HCT116 (cell line): ENCODE measurements around the gene GRB2. TPM values are rescaled to one million over a fixed set of nuclear protein-coding genes. Genes with fewer than 3 reads are reported as not detected.

Source experiments
- ATAC-seq: fragments of 200-7000 bp; cut with Tn5 transposase; 2 replicates; pipeline ENCODE4 v1.9.1; 2020; ENCODE audit warnings: mild to moderate bottlenecking, moderate library complexity
- BruUV-seq: library from RNA; stranded (reverse); fragments of 400-500 nt; replicated peaks from 2 replicates; lab custom pipeline; 2021; lab: Mats Ljungman, UMichigan
- CTCF ChIA-PET: fragments of 300-600 bp; sonication (Branson Sonifier 250); formaldehyde crosslinking; loops from one replicate; lab custom pipeline; 2021; ENCODE audit warnings: antibody characterized with exemption; lab: Charles Lee
- POLR2A ChIA-PET: fragments of 300-600, 350-600 bp; sonication (Branson Sonifier 250); formaldehyde crosslinking; loops from one replicate; lab custom pipeline; 2021; ENCODE audit warnings: antibody characterized with exemption; lab: Charles Lee
- RAD21 ChIA-PET, 2 experiments: fragments of 300-600 bp; sonication (Branson Sonifier 250); formaldehyde crosslinking; loops; one replicate each; lab custom pipeline; 2023; ENCODE audit warnings: low total read pairs in 2 of 2; ENCODE audit not compliant: uncharacterized antibody in 2 of 2, unreplicated experiment in 2 of 2, low non-redundant PET in 1 of 2; lab: Charles Lee
- DNase-seq: peaks from one replicate; pipeline ENCODE4 v3.0.0-alpha.2; 2010; ENCODE audit warnings: low read depth, low spot score
- H2AFZ ChIP-seq: fragments of 200-600 bp; shearing (Covaris generic), sonication (generic); 2 replicates; pipeline ENCODE4 v1.6.1; 2017; ENCODE audit warnings: low read depth, mixed run types, mixed read lengths, antibody characterized with exemption, low read length; ENCODE audit not compliant: poor library complexity, severe bottlenecking
- H3K27ac ChIP-seq: 2 replicates; pipeline ENCODE4 v1.5.1; 2012; ENCODE audit warnings: low read depth, low read length
- H3K27me3 ChIP-seq: fragments of 200-600 bp; sonication (generic); 2 replicates; pipeline ENCODE4 v1.6.1; 2016; ENCODE audit warnings: mixed run types, low read length, mixed read lengths; ENCODE audit not compliant: insufficient read depth
- H3K36me3 ChIP-seq, 2 experiments: fragments of 200-500 bp in 1 of 2; fragments of 200-600 bp in 1 of 2; sonication (Bioruptor generic) in 1 of 2; sonication (generic) in 1 of 2; 2 replicates each; pipeline versions ENCODE4 v1.5.1 to v1.6.1; 2014 to 2016; ENCODE audit warnings: low read length in 2 of 2, inconsistent platforms in 1 of 2, mixed read lengths in 1 of 2, mixed run types in 1 of 2; ENCODE audit not compliant: insufficient read depth in 2 of 2, control insufficient read depth in 1 of 2
- H3K4me1 ChIP-seq, 2 experiments: fragments of 200-600 bp in 1 of 2; sonication (generic) in 1 of 2; 2 replicates each; pipeline versions ENCODE4 v1.5.1 to v1.6.1; 2012 to 2017; ENCODE audit warnings: low read length in 2 of 2, inconsistent platforms in 1 of 2, mild to moderate bottlenecking in 1 of 2, mixed read lengths in 1 of 2, mixed run types in 1 of 2, moderate library complexity in 1 of 2; ENCODE audit not compliant: insufficient read depth in 2 of 2, control insufficient read depth in 1 of 2
- H3K4me2 ChIP-seq: fragments of 200-600 bp; sonication (generic); 2 replicates; pipeline ENCODE4 v1.6.1; 2017; ENCODE audit warnings: mixed run types, low read length, mixed read lengths
- H3K4me3 ChIP-seq, 2 experiments: fragments of 200-600 bp in 1 of 2; sonication (generic) in 1 of 2; replicated peaks in 1 of 2; 2 replicates each; pipeline ENCODE4 v1.5.1; 2011 to 2016; ENCODE audit warnings: low read length in 2 of 2, control low read depth in 1 of 2, low read depth in 1 of 2, mild to moderate bottlenecking in 1 of 2, mixed read lengths in 1 of 2, mixed run types in 1 of 2
- H3K79me2 ChIP-seq: fragments of 200-600 bp; sonication (generic); 2 replicates; pipeline ENCODE4 v1.6.1; 2017; ENCODE audit warnings: mild to moderate bottlenecking, mixed run types, low read length, moderate library complexity, mixed read lengths; ENCODE audit not compliant: insufficient read depth
- H3K9ac ChIP-seq: fragments of 200-600 bp; sonication (generic); 2 replicates; pipeline ENCODE4 v1.6.1; 2016; ENCODE audit warnings: low read length, mixed read lengths
- H3K9me2 ChIP-seq: fragments of 200-600 bp; sonication (generic), shearing (Covaris generic); 2 replicates; pipeline ENCODE4 v1.6.1; 2017; ENCODE audit warnings: mixed run types, mild to moderate bottlenecking, moderate library complexity; ENCODE audit not compliant: insufficient read depth
- H3K9me3 ChIP-seq, 2 experiments: fragments of 200-500 bp in 1 of 2; fragments of 200-600 bp in 1 of 2; sonication (Bioruptor generic) in 1 of 2; sonication (generic) in 1 of 2; 2 replicates each; pipeline ENCODE4 v1.6.1; 2014 to 2017; ENCODE audit warnings: low read length in 2 of 2, mixed read lengths in 2 of 2, inconsistent platforms in 1 of 2, low read depth in 1 of 2, mild to moderate bottlenecking in 1 of 2, mixed run types in 1 of 2, moderate library complexity in 1 of 2; ENCODE audit not compliant: control insufficient read depth in 1 of 2, insufficient read depth in 1 of 2
- H4K20me1 ChIP-seq: fragments of 200-600 bp; sonication (generic), shearing (Covaris generic); 2 replicates; pipeline ENCODE4 v1.6.1; 2017; ENCODE audit warnings: mixed run types, mild to moderate bottlenecking, moderate library complexity; ENCODE audit not compliant: insufficient read depth
- CBX3 ChIP-seq: IDR thresholded peaks from 2 replicates; pipeline ENCODE4 v1.6.1; 2012; ENCODE audit warnings: low read depth
- CEBPB ChIP-seq: IDR thresholded peaks from 2 replicates; pipeline ENCODE4 v1.6.1; 2012; ENCODE audit warnings: low read depth
- EGR1 ChIP-seq: IDR thresholded peaks from 2 replicates; pipeline ENCODE4 v1.6.1; 2012; ENCODE audit warnings: low read depth
- ELF1 ChIP-seq: IDR thresholded peaks from 2 replicates; pipeline ENCODE4 v1.6.1; 2012; ENCODE audit warnings: low read depth, borderline replicate concordance
- EZH2 ChIP-seq: fragments of 200-600 bp; sonication (generic); IDR thresholded peaks from 2 replicates; pipeline ENCODE4 v1.6.1; 2017; ENCODE audit warnings: antibody characterized with exemption, mixed run types
- EZH2phosphoT487 ChIP-seq: fragments of 200-600 bp; IDR thresholded peaks from 2 replicates; pipeline ENCODE4 v1.6.1; 2018; ENCODE audit warnings: antibody characterized with exemption, borderline replicate concordance
- JUND ChIP-seq: IDR thresholded peaks from 2 replicates; pipeline ENCODE4 v1.6.1; 2012
- POLR2A ChIP-seq: IDR thresholded peaks from 2 replicates; pipeline ENCODE4 v1.7.0; 2011; ENCODE audit warnings: borderline replicate concordance; ENCODE audit not compliant: insufficient read depth, insufficient read length; ENCODE audit errors: extremely low read depth
- POLR2AphosphoS5 ChIP-seq: IDR thresholded peaks from 2 replicates; pipeline ENCODE4 v1.6.1; 2011; ENCODE audit warnings: mild to moderate bottlenecking, low read depth, low read length, moderate library complexity
- RAD21 ChIP-seq: IDR thresholded peaks from 2 replicates; pipeline ENCODE4 v1.6.1; 2012; ENCODE audit warnings: low read depth, mild to moderate bottlenecking
- SIN3A ChIP-seq: IDR thresholded peaks from 2 replicates; pipeline ENCODE4 v1.6.1; 2012; ENCODE audit warnings: low read depth
- SP1 ChIP-seq: IDR thresholded peaks from 2 replicates; pipeline ENCODE4 v1.6.1; 2012; ENCODE audit warnings: low read depth
- SRF ChIP-seq: IDR thresholded peaks from 2 replicates; pipeline ENCODE4 v1.6.1; 2012; ENCODE audit warnings: low read depth
- TCF7L2 ChIP-seq: IDR thresholded peaks from 2 replicates; pipeline ENCODE4 v1.7.0; 2011; ENCODE audit warnings: borderline replicate concordance, inconsistent platforms; ENCODE audit not compliant: insufficient read depth, insufficient read length; ENCODE audit errors: extremely low read depth
- YY1 ChIP-seq: IDR thresholded peaks from 2 replicates; pipeline ENCODE4 v1.6.1; 2011; ENCODE audit warnings: low read length, low read depth, moderate library complexity, mild to moderate bottlenecking; ENCODE audit not compliant: insufficient replicate concordance; ENCODE audit errors: extremely low read depth
- ZBTB33 ChIP-seq: IDR thresholded peaks from 2 replicates; pipeline ENCODE4 v1.6.1; 2011; ENCODE audit warnings: mild to moderate bottlenecking, low read length, moderate library complexity; ENCODE audit not compliant: insufficient replicate concordance; ENCODE audit errors: extremely low read depth
- ZFX ChIP-seq: fragments of 450-650 bp; IDR thresholded peaks from 2 replicates; pipeline ENCODE4 v1.6.1; 2017
- intact Hi-C: fragments of 100-400 bp; cut with micrococcal nuclease; formaldehyde crosslinking; loops from 2 replicates; pipeline ENCODE4 v1.10.0; 2022
- total RNA-seq: library from RNA; stranded (reverse); gene quantifications from one replicate; pipeline ENCODE4 v1.2.1, GENCODE V29; 2021; ENCODE audit not compliant: unreplicated experiment
- TF ChIP-seq, protein P1 (sequence below), 3 experiments: fragments of 200-600 bp in 1 of 3; sonication (generic) in 1 of 3; IDR thresholded peaks in 2 of 3; conservative IDR thresholded peaks in 1 of 3; 2 replicates each; pipeline ENCODE4 v1.5.1; 2012 to 2017; ENCODE audit warnings: low read depth in 2 of 3, low read length in 2 of 3, antibody characterized with exemption in 1 of 3, borderline replicate concordance in 1 of 3, control low read depth in 1 of 3, mild to moderate bottlenecking in 1 of 3, mixed read lengths in 1 of 3, mixed run types in 1 of 3, moderate library complexity in 1 of 3; ENCODE audit not compliant: insufficient read depth in 1 of 3
- TF ChIP-seq, protein P2 (sequence below): IDR thresholded peaks from 2 replicates; pipeline ENCODE4 v1.6.1; 2012; ENCODE audit warnings: low read depth

The GRB2 gene
- total RNA-seq, 1 experiment from 2014 or later, result 146 TPM

GRCh38 chr17:75440738-75441448 is 35.4 kb upstream of the GRB2 start:
- Histone ChIP-seq H4K20me1 (no peaks in the 10 kb centered on the region), H3K36me3 (no peaks in the 10 kb centered on the region), H2AFZ (no peak overlapping the region), H3K4me3 (no peak overlapping the region), H3K9ac (no peak overlapping the region), H3K9me2 (no peaks in the 10 kb centered on the region), H3K79me2 (no peaks in the 10 kb centered on the region), H3K4me2 (no peak overlapping the region), H3K9me3 (no peaks in the 10 kb centered on the region), H3K27ac (no peak overlapping the region), H3K4me1 (peaks cover 4 to 20% of the 10 kb centered on the region in 2 experiments; a peak in 3 of 4 replicates), H3K27me3 (no peaks in the 10 kb centered on the region)
- CTCF ChIA-PET, result no interaction called here
- POLR2A ChIA-PET, result no interaction called here
- BruUV-seq, result no TSS peak
- RAD21 ChIA-PET, result no interaction called here
- ATAC-seq (no peak), DNase-seq (no peak)
- no peak for TF ChIP-seq ZFX
- TF ChIP-seq POLR2AphosphoS5, result no peak
- TF ChIP-seq, protein P1, sequence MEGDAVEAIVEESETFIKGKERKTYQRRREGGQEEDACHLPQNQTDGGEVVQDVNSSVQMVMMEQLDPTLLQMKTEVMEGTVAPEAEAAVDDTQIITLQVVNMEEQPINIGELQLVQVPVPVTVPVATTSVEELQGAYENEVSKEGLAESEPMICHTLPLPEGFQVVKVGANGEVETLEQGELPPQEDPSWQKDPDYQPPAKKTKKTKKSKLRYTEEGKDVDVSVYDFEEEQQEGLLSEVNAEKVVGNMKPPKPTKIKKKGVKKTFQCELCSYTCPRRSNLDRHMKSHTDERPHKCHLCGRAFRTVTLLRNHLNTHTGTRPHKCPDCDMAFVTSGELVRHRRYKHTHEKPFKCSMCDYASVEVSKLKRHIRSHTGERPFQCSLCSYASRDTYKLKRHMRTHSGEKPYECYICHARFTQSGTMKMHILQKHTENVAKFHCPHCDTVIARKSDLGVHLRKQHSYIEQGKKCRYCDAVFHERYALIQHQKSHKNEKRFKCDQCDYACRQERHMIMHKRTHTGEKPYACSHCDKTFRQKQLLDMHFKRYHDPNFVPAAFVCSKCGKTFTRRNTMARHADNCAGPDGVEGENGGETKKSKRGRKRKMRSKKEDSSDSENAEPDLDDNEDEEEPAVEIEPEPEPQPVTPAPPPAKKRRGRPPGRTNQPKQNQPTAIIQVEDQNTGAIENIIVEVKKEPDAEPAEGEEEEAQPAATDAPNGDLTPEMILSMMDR (IDR thresholded peaks at IDR 0.05 in 2 of 3, conservative IDR thresholded peaks at IDR 0.05 in 1 of 3; ENCODE audit: borderline replicate concordance in 1 of 3, insufficient read depth in 1 of 3, low read depth in 2 of 3, low read length in 2 of 3), result no peak
- TF ChIP-seq SP1, result no peak
- TF ChIP-seq, protein P2, sequence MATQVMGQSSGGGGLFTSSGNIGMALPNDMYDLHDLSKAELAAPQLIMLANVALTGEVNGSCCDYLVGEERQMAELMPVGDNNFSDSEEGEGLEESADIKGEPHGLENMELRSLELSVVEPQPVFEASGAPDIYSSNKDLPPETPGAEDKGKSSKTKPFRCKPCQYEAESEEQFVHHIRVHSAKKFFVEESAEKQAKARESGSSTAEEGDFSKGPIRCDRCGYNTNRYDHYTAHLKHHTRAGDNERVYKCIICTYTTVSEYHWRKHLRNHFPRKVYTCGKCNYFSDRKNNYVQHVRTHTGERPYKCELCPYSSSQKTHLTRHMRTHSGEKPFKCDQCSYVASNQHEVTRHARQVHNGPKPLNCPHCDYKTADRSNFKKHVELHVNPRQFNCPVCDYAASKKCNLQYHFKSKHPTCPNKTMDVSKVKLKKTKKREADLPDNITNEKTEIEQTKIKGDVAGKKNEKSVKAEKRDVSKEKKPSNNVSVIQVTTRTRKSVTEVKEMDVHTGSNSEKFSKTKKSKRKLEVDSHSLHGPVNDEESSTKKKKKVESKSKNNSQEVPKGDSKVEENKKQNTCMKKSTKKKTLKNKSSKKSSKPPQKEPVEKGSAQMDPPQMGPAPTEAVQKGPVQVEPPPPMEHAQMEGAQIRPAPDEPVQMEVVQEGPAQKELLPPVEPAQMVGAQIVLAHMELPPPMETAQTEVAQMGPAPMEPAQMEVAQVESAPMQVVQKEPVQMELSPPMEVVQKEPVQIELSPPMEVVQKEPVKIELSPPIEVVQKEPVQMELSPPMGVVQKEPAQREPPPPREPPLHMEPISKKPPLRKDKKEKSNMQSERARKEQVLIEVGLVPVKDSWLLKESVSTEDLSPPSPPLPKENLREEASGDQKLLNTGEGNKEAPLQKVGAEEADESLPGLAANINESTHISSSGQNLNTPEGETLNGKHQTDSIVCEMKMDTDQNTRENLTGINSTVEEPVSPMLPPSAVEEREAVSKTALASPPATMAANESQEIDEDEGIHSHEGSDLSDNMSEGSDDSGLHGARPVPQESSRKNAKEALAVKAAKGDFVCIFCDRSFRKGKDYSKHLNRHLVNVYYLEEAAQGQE, result no peak
- TF ChIP-seq EZH2phosphoT487, result no peak
- TF ChIP-seq CBX3, result no peak
- no peak for TF ChIP-seq CEBPB
- TF ChIP-seq POLR2A, result no peak
- no peak for TF ChIP-seq EZH2
- TF ChIP-seq ZBTB33, result no peak
- TF ChIP-seq EGR1, result no peak
- no peak for TF ChIP-seq RAD21
- TF ChIP-seq TCF7L2, result no peak
- no peak for TF ChIP-seq JUND
- TF ChIP-seq SIN3A, result no peak
- no peak for TF ChIP-seq SRF
- no peak for TF ChIP-seq YY1
- TF ChIP-seq ELF1, result no peak
- intact Hi-C loops, result no loop called here
